ENCODE data around the gene SCT.

GRCh38 chr11:616320-617198 lies 10.4 kb downstream of the SCT start:
- no peak for TF ChIP-seq REST (IDR thresholded peaks at IDR 0.05; ENCODE audit: low read depth)
- no peak for TF ChIP-seq RAD21 (IDR thresholded peaks at IDR 0.05; ENCODE audit: low read depth)
- TF ChIP-seq CREB1 (IDR thresholded peaks at IDR 0.05; ENCODE audit: low read depth), result no peak
- TF ChIP-seq MAX (IDR thresholded peaks at IDR 0.05), result no peak
- no peak for TF ChIP-seq YY1 (IDR thresholded peaks at IDR 0.05; ENCODE audit: low read depth)
- no peak for TF ChIP-seq EP300 (IDR thresholded peaks at IDR 0.05; ENCODE audit: borderline replicate concordance)
- no peak for TF ChIP-seq CEBPB (IDR thresholded peaks at IDR 0.05)
- TF ChIP-seq FOXM1 (IDR thresholded peaks at IDR 0.05; ENCODE audit: borderline replicate concordance, low read depth), result no peak
- no peak for TF ChIP-seq NFIC (IDR thresholded peaks at IDR 0.05)
- TF ChIP-seq TEAD4 (IDR thresholded peaks at IDR 0.05), result no peak
- TF ChIP-seq TAF1 (IDR thresholded peaks at IDR 0.05; ENCODE audit: low read depth), result no peak
- no peak for TF ChIP-seq USF1 (IDR thresholded peaks at IDR 0.05)
- TF ChIP-seq ZBTB7A (IDR thresholded peaks at IDR 0.05; ENCODE audit: low read depth), result no peak

All from Ishikawa (cell line).